Keratinocyte (primary cell): ENCODE measurements around the gene GTF2IRD1. TPM values are rescaled to one million over a fixed set of nuclear protein-coding genes. Genes with fewer than 3 reads are reported as not detected.
A peak's percentile ranks its signal among the peaks of the same experiment; 100 is the strongest.

Experiments
- DNase-seq: peaks from one replicate; pipeline ENCODE4 v3.0.0-alpha.2; 2011; ENCODE audit warnings: low read depth, missing footprints, low spot score
- FAIRE-seq: peaks from 2 replicates; lab custom pipeline; 2011; peaks lifted over from hg19 to GRCh38; lab: Jason Lieb, UNC
- H2AFZ ChIP-seq: 2 replicates; pipeline ENCODE4 v1.6.0; 2012; ENCODE audit warnings: low read length, control low read depth, inconsistent platforms; ENCODE audit not compliant: control insufficient read depth
- H3K27ac ChIP-seq: 2 replicates; pipeline ENCODE4 v1.5.1; 2011; ENCODE audit warnings: low read length; ENCODE audit not compliant: control insufficient read depth, insufficient read depth
- H3K27me3 ChIP-seq: 3 replicates; pipeline ENCODE4 v1.6.0; 2011; ENCODE audit warnings: low read length; ENCODE audit not compliant: control insufficient read depth, insufficient read depth; ENCODE audit errors: extremely low read depth
- H3K36me3 ChIP-seq, 2 experiments: 2 replicates in 1 of 2; 3 replicates in 1 of 2; pipeline ENCODE4 v1.5.1; 2011; ENCODE audit warnings: low read length in 2 of 2, mild to moderate bottlenecking in 1 of 2; ENCODE audit not compliant: control insufficient read depth in 2 of 2, insufficient read depth in 2 of 2; ENCODE audit errors: extremely low read depth in 1 of 2
- H3K4me1 ChIP-seq: 3 replicates; pipeline ENCODE4 v1.5.1; 2011; ENCODE audit warnings: low read length; ENCODE audit not compliant: control insufficient read depth, insufficient read depth; ENCODE audit errors: extremely low read depth
- H3K4me2 ChIP-seq: 3 replicates; pipeline ENCODE4 v1.6.0; 2011; ENCODE audit warnings: low read depth, low read length; ENCODE audit not compliant: control insufficient read depth, insufficient read depth; ENCODE audit errors: extremely low read depth
- H3K4me3 ChIP-seq, 3 experiments: fragments of 200-600 bp in 1 of 3; sonication (generic) in 1 of 3; 2 replicates in 2 of 3; 3 replicates in 1 of 3; pipeline ENCODE4 v1.5.1; 2011 to 2016; ENCODE audit warnings: low read length in 3 of 3, mild to moderate bottlenecking in 3 of 3, control low read depth in 2 of 3, inconsistent platforms in 1 of 3, low read depth in 1 of 3, mixed read lengths in 1 of 3, mixed run types in 1 of 3, moderate library complexity in 1 of 3; ENCODE audit not compliant: control insufficient read depth in 2 of 3, insufficient read depth in 2 of 3; ENCODE audit errors: extremely low read depth in 1 of 3
- H3K79me2 ChIP-seq: 2 replicates; pipeline ENCODE4 v1.6.0; 2012; ENCODE audit warnings: low read length; ENCODE audit not compliant: control insufficient read depth, insufficient read depth
- H3K9ac ChIP-seq: 3 replicates; pipeline ENCODE4 v1.6.0; 2011; ENCODE audit warnings: low read length; ENCODE audit not compliant: control insufficient read depth, insufficient read depth; ENCODE audit errors: extremely low read depth
- H3K9me1 ChIP-seq: 3 replicates; pipeline ENCODE4 v1.6.0; 2011; ENCODE audit warnings: low read length; ENCODE audit not compliant: control insufficient read depth, insufficient read depth; ENCODE audit errors: extremely low read depth
- H3K9me3 ChIP-seq: 2 replicates; pipeline ENCODE4 v1.5.1; 2012; ENCODE audit warnings: low read depth, low read length; ENCODE audit not compliant: control insufficient read depth
- H4K20me1 ChIP-seq: 3 replicates; pipeline ENCODE4 v1.6.0; 2011; ENCODE audit warnings: low read length; ENCODE audit not compliant: control insufficient read depth, insufficient read depth; ENCODE audit errors: extremely low read depth
- CTCF ChIP-seq, 3 experiments: IDR thresholded peaks in 1 of 3; conservative IDR thresholded peaks in 1 of 3; optimal IDR thresholded peaks in 1 of 3; 2 replicates in 2 of 3; 3 replicates in 1 of 3; pipeline versions ENCODE3 to v1.5.1; 2011; ENCODE audit warnings: low read length in 3 of 3, mild to moderate bottlenecking in 3 of 3, moderate library complexity in 2 of 3, control low read depth in 1 of 3, inconsistent platforms in 1 of 3; ENCODE audit not compliant: insufficient read depth in 2 of 3; ENCODE audit errors: extremely low read depth in 1 of 3
- EZH2 ChIP-seq: IDR thresholded peaks from one replicate; pipeline ENCODE4 v1.6.1; 2012; ENCODE audit warnings: inconsistent platforms, mild to moderate bottlenecking, low read length, moderate library complexity
- dilution Hi-C: fragments of 300-500 bp; cut with MboI; formaldehyde crosslinking; loops from one replicate; pipeline ENCODE4 v1.7.0; 2020; ENCODE audit warnings: low sequenced_read_pairs; ENCODE audit not compliant: extremely low pct_ligation_motif_present
- polyA plus RNA-seq, 5 experiments: library from polyadenylated mRNA; depleted of rRNA in 3 of 5; stranded (reverse) in 3 of 5; stranded (forward) in 1 of 5; unstranded in 1 of 5; fragments of >200 nt; gene quantifications; 1 replicate in 1 of 5; 2 replicates in 3 of 5; 3 replicates in 1 of 5; pipeline versions ENCODE4 v1.2.1 to v1.2.3, GENCODE V29; 2011 to 2012; ENCODE audit warnings: missing spikeins in 2 of 5, low read depth in 1 of 5, low replicate concordance in 1 of 5

The GTF2IRD1 gene
- polyA plus RNA-seq, 1 donor (not counting 4 experiments of a cell fraction or from before 2014, with no cell fraction given): 19.4 TPM

GRCh38 chr7:74479066-74479781 is 25.5 kb downstream of the GTF2IRD1 start:
- FAIRE-seq (no peak), DNase-seq (no peak)
- dilution Hi-C loops: no loop called here
- Histone ChIP-seq H3K9me3 (no peaks in the 10 kb centered on the region), H3K4me1 (peaks cover 74% of the 10 kb centered on the region), H3K27ac (peak overlapping the region; percentile 37), H3K27me3 (no peaks in the 10 kb centered on the region), H3K4me2 (peak overlapping the region; percentile 3), H3K9ac (peak overlapping the region; percentile 87), H3K4me3 (no peak overlapping the region), H3K9me1 (peaks cover 10% of the 10 kb centered on the region), H3K36me3 (no peaks in the 10 kb centered on the region), H2AFZ (no peak overlapping the region), H4K20me1 (peaks cover 6% of the 10 kb centered on the region), H3K79me2 (peaks cover 13% of the 10 kb centered on the region)
- no peak for TF ChIP-seq EZH2
- TF ChIP-seq CTCF (optimal IDR thresholded peaks at IDR 0.05 in 1 of 3, IDR thresholded peaks at IDR 0.05 in 1 of 3, conservative IDR thresholded peaks at IDR 0.05 in 1 of 3; ENCODE audit: extremely low read depth in 1 of 3, insufficient read depth in 2 of 3, low read length in 3 of 3): no peak

GRCh38 chr7:74479961-74480829 is 26.5 kb downstream of the GTF2IRD1 start:
- dilution Hi-C loops: no loop called here
- Histone ChIP-seq H3K27me3 (no peaks in the 10 kb centered on the region), H3K4me2 (peak overlapping the region; percentile 87), H3K9ac (peak overlapping the region; percentile 87), H4K20me1 (peaks cover 6% of the 10 kb centered on the region), H3K9me1 (peaks cover 10% of the 10 kb centered on the region), H3K79me2 (peaks cover 19% of the 10 kb centered on the region), H3K4me3 (peak overlapping the region; percentile 4 to 54 (median 5)), H3K27ac (peak overlapping the region; percentile 91), H2AFZ (peak overlapping the region; percentile 65), H3K36me3 (no peaks in the 10 kb centered on the region), H3K9me3 (no peaks in the 10 kb centered on the region), H3K4me1 (peaks cover 72% of the 10 kb centered on the region)
- no peak for DNase-seq
- no peak for FAIRE-seq
- TF ChIP-seq CTCF (optimal IDR thresholded peaks at IDR 0.05 in 1 of 3, IDR thresholded peaks at IDR 0.05 in 1 of 3, conservative IDR thresholded peaks at IDR 0.05 in 1 of 3; ENCODE audit: extremely low read depth in 1 of 3, insufficient read depth in 2 of 3, low read length in 3 of 3) (no peak), EZH2 (no peak)
